Motor neuron (in vitro differentiated cells): ENCODE results near the gene KIAA0586. TPM values are rescaled to one million over a fixed set of nuclear protein-coding genes. Genes with fewer than 3 reads are reported as not detected.

Experiments
- ATAC-seq, 8 experiments: fragments of 200-7000 bp; cut with Tn5 transposase; replicated peaks in 6 of 8; 2 replicates each; pipeline ENCODE4 v1.8.0; 2021; ENCODE audit warnings: mild to moderate bottlenecking in 8 of 8, moderate library complexity in 8 of 8
- H3K27ac ChIP-seq, 2 donors: fragments of 250-450 bp; sonication (Bioruptor Pico); 2 replicates each; pipeline ENCODE4 v1.9.0; 2021; ENCODE audit warnings: antibody characterized with exemption in 2 of 2, mild to moderate bottlenecking in 2 of 2, moderate library complexity in 1 of 2
- H3K4me1 ChIP-seq, 2 donors: fragments of 250-450 bp; sonication (Bioruptor Pico); replicated peaks in 1 of 2; 2 replicates each; pipeline ENCODE4 v1.6.1; 2021; ENCODE audit warnings: antibody characterized with exemption in 2 of 2, mild to moderate bottlenecking in 2 of 2, moderate library complexity in 1 of 2
- H3K4me3 ChIP-seq, 5 donors: fragments of 250-450 bp; sonication (Bioruptor Pico); 2 replicates each; pipeline ENCODE4 v1.9.0; 2021; ENCODE audit warnings: antibody characterized with exemption in 5 of 5, mild to moderate bottlenecking in 5 of 5, moderate library complexity in 4 of 5
- WGBS, 10 experiments: fragments of 450-650 bp; shearing (Covaris generic); methylation state at CpG; one replicate each; pipeline ENCODE4 v1.0.0; 2022; 5-methylcytosine and 5-hydroxymethylcytosine counted together
- in situ Hi-C, 9 experiments: fragments of 400-800 bp; cut with MboI; loops; one replicate each; pipeline ENCODE4 v1.15.0; 2021; ENCODE audit warnings: low sequenced_read_pairs in 9 of 9, low pct_unique_long_range_greater_than_20kb in 2 of 9; ENCODE audit not compliant: unreplicated experiment in 9 of 9
- total RNA-seq, 8 experiments: library from RNA; unstranded; fragments of 300-600 nt; gene quantifications; 2 replicates each; pipeline versions ENCODE4 v1.2.3 to v1.2.4, GENCODE V29; 2022

KIAA0586 gene
- total RNA-seq, 8 experiments from 2014 or later = 13.2 to 29.8 (median 17.8) TPM

- Histone ChIP-seq H3K27ac (no peak overlapping the region), H3K4me3 (no peak overlapping the region), H3K4me1 (no peaks in the 10 kb centered on the region)
- no peak for ATAC-seq
- in situ Hi-C loops = no loop called here
- 35 to 92% (median 80%) methylated on average over 1 to 3 of the region's 4 CpGs; no CpG with 5 or more reads in 5 of the 10 experiments for WGBS, 10 experiments
These were observed 166.5 kb downstream of the KIAA0586 start for GRCh38 chr14:58593977-58594376.

GRCh38 chr14:58597041-58597440, 169.5 kb downstream of the KIAA0586 start:
- in situ Hi-C loops = no loop called here
- Histone ChIP-seq H3K4me3 (no peak overlapping the region), H3K27ac (no peak overlapping the region), H3K4me1 (no peaks in the 10 kb centered on the region)
- ATAC-seq = no peak
- 17 to 100% (median 82%) methylated on average over 1 to 4 of the region's 4 CpGs; no CpG with 5 or more reads in 2 of the 10 experiments for WGBS, 10 experiments

- in situ Hi-C loops = no loop called here
- Histone ChIP-seq H3K27ac (no peak overlapping the region), H3K4me1 (no peaks in the 10 kb centered on the region), H3K4me3 (no peak overlapping the region)
- WGBS, 10 experiments = 42 to 100% (median 97%) methylated on average over 1 to 3 of the region's 4 CpGs; no CpG with 5 or more reads in 4 of the 10 experiments
- ATAC-seq = peak in 1 of 8 experiments; percentile 29
These were observed 170.7 kb downstream of the KIAA0586 start for GRCh38 chr14:58598028-58598803.

- WGBS, 10 experiments = 0 to 81% (median 71%) methylated on average over 1 to 11 of the region's 11 CpGs; no CpG with 5 or more reads in 3 of the 10 experiments
- Histone ChIP-seq H3K4me3 (no peak overlapping the region), H3K4me1 (no peaks in the 10 kb centered on the region), H3K27ac (no peak overlapping the region)
- ATAC-seq = peak in 3 of 8 experiments; percentile 59 to 97 (median 72)
- in situ Hi-C loops = no loop called here
These were observed 171.4 kb downstream of the KIAA0586 start for GRCh38 chr14:58598804-58599525.

DNA sequence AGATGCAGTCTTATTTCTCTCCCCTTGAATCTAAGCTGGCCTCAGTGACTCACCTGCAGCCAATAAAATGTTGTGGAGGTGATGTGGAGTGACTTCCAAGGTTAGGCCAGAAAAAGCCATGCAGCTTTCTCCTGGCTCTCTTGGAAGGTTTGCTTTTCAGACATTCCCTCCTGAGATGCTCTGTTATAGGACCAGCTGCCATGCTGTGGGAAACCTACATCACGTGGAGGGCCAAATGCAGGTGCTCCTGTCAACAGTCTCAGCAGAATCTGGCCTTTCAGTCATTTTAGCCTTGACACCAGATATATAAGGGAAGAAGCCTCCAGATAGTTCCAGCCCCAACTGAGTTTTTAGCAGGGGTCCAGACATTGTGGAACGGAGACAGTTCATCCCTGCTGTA, 172.2 kb downstream of the KIAA0586 start:
- H3K4me1 ChIP-seq = no peaks in the 10 kb centered on the region
- WGBS, 10 experiments = 80 to 100% (median 92%) methylated on average over 1 to 2 of the region's 2 CpGs; no CpG with 5 or more reads in 4 of the 10 experiments
- in situ Hi-C loops = no loop called here
- H3K4me3 ChIP-seq = no peak overlapping the region
- ATAC-seq = no peak
- no peak overlapping the region for H3K27ac ChIP-seq

Other genes with a start within 250 kb of the KIAA0586 start
- 100 to 1,000 TPM in 1 of 8 experiments, 10 to 100 TPM in 7; 70.6 to 123 (median 84.5) TPM for gene ACTR10, start 227.6 kb upstream of the KIAA0586 start, total RNA-seq
- gene PSMA3, start 182.9 kb upstream of the KIAA0586 start, total RNA-seq = 100 to 1,000 TPM in 7 of 8 experiments, 10 to 100 TPM in 1; 97.8 to 341 (median 162) TPM
- gene ARID4A, start 129.2 kb upstream of the KIAA0586 start, total RNA-seq = 10 to 100 TPM in 7 of 8 experiments, 1 to 10 TPM in 1; 7.2 to 23.6 (median 20.9) TPM
- gene TOMM20L, start 31.8 kb upstream of the KIAA0586 start, total RNA-seq = not detected
- gene TIMM9, start 188 bp upstream of the KIAA0586 start, total RNA-seq = 10 to 100 TPM; 29.8 to 51.1 (median 41.9) TPM
- 10 to 100 TPM in 5 of 8 experiments, 1 to 10 TPM in 3; 1.2 to 55.8 (median 30.9) TPM for gene DACT1, start 210.2 kb downstream of the KIAA0586 start, total RNA-seq